HuH-7.5 (cell line): Measurements from ENCODE around the gene CDKN2AIPNL.

Experiments used
- DNase-seq: peaks from one replicate; pipeline ENCODE4 v3.0.0; 2011; ENCODE audit warnings: low spot score

CDKN2AIPNL gene, protein sequence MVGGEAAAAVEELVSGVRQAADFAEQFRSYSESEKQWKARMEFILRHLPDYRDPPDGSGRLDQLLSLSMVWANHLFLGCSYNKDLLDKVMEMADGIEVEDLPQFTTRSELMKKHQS

DNA sequence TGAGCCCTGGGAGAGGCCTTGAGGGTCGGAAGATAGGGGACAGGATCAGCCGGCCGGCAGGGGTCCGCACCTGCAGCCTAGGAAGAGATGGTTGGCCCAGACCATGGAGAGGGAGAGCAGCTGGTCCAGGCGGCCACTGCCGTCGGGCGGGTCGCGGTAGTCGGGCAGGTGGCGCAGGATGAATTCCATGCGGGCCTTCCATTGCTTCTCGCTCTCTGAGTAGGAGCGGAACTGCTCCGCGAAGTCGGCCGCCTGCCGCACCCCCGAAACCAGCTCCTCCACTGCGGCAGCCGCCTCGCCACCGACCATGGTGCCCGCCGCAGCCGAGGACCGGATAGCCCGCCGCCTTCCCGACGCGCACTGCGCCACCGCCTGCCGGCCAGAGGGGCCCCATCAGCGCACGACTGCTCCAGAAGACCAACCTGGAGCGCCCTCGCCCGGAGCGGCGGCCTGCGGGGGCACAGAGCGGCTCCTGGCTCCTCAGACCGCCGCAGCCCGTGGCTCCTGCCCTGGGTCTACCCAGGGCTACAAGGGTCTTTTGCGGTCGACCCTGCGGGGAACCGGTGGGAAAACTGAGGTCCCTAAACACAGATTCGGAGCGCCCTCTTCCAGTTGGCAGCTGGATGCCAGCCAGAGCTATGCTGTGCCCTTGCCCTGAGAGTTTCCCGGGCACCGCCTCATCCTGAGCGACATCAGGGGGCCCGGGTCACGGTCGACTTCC lies at the start of gene CDKN2AIPNL:
TSS of gene CDKN2AIPNL (minus strand) at position 336 of the 721 bp plus-strand sequence. CDS start at position 309, 27 bp downstream.
- DNase-seq = peak; percentile 78

- DNase-seq = no peak
Measured at GRCh38 chr5:134460551-134460950, 48.9 kb upstream of the CDKN2AIPNL start.

- DNase-seq = no peak
Measured at GRCh38 chr5:134459491-134459890, 47.8 kb upstream of the CDKN2AIPNL start.

GRCh38 chr5:134459010-134459403 lies 47.3 kb upstream of the CDKN2AIPNL start:
- no peak for DNase-seq

DNA sequence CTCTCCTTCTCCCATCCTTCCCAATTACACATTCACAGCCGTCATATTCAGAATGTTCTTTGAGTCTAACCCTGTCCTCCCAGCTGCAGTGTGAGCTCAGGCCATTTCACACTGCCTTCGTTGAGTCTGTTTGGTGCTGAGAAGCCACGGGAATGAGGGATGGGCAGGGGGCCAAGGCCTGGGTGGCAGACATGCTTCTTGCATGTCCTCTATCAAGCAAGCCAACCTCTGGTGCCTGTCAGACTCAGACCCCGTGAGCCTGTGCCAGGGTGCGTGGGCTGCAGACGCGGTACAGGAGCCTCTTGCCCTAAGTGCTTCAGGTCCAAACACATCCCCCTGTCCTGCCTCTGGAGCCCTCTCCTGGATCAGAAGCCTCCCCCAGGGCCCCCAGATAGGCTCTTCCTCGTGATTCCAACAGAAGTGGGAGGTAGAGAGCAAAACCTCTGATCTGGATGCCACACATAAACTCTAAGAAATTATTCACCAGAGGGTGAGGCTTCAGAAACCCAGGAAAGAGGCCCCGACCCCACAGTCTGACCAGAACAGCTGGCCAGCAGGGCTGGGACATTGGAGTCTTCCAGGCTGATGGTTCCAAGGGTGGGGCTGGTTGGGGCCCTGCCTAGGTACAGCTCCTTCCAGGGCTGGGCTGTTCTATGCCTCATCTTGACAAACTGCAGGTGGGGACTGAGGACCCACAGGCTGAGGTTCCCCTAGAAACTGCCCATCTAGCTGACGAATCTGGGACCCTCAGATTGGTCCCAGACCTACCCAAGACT lies 46.7 kb upstream of the CDKN2AIPNL start:
- no peak for DNase-seq

DNA sequence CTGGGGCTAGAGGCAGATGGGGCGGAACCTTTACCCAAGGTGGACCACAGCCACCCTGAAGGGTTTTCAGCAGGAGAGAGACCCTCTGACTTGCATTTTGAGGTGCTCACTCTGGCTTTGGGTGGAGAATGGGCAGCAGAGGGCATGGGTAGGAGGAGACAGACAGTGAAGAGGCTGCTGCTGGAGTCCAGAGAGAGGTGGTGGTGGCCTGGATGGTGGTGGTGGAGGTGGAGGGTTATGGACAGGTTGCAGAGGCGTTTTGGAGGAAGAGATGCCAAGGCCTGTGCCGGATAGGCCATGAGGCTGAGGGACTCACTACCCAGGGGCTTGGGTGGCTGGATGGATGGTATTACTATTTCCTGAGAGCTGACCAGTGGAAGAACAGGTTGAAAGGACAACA lies 46.1 kb upstream of the CDKN2AIPNL start:
- no peak for DNase-seq

- no peak for DNase-seq
Measured at GRCh38 chr5:134456825-134457224, 45.1 kb upstream of the CDKN2AIPNL start.

DNA sequence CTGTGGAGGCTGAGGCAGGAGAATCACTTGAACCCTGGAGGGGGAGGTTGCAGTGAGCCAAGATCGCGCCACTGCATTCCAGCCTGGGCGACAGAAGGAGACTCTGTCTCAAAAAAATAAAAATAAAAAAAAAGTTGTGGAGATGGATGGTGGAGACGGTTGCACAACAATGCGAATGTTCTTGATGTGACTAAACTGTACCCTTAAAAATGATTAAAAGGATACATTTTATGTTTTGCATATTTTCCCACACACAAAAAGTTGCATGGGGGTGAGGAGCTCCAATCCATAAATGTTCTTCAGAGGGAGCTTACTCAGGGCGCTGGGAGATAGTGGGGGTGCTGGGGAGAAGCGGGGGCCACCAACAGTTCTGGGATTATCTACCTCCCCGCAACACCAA lies 43.8 kb upstream of the CDKN2AIPNL start:
- no peak for DNase-seq

DNA sequence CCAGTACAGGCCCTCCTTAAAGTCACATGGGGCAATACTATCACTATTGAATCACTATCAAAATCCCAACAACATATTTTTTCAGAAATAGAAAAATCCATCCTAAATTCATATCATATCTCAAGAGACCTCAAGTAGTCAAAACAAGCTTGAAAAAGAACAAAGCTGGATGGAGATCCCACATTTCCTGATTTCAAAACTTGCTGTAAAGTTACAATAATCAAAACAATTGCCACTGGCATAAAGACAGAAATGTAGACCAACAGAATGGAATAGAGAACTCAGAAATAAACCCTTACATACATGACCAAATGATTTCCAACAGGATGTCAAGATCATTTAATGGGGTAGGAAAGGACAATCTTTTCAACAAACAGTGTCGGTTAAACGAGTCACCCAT lies 41.3 kb upstream of the CDKN2AIPNL start:
- DNase-seq = no peak

DNA sequence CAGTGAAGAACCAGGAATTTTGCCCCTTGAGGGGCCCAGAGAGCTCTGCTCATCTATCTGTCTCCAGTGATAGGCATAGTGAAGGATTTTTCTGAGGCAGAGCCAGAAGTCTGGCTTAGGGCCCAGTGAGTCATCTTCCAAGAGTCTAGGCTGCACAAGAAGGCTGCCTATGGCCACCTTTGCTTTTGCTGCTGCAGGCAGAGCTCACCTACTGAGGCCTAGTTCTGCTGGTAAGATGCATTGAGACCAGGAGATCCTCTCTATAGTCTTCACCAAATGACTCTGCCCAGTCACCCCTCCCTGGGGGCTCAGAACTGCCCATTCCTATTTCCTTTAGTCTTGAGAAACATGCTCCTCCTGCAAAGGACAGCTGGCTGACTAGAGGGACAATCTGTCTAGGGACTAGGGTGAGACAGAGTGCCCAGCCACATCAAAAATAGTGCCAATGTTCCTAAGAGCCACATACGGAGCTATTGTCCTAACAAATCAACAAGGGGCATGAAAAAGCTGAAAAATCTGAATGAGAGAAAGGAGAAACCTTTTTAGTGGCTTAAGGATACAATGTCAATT lies 40.3 kb upstream of the CDKN2AIPNL start:
- DNase-seq = no peak

GRCh38 chr5:134451225-134451935 lies 39.7 kb upstream of the CDKN2AIPNL start:
- DNase-seq = no peak

- DNase-seq = no peak
Measured at GRCh38 chr5:134450374-134450773, 38.7 kb upstream of the CDKN2AIPNL start.

GRCh38 chr5:134449167-134449566 lies 37.5 kb upstream of the CDKN2AIPNL start:
- no peak for DNase-seq

DNA sequence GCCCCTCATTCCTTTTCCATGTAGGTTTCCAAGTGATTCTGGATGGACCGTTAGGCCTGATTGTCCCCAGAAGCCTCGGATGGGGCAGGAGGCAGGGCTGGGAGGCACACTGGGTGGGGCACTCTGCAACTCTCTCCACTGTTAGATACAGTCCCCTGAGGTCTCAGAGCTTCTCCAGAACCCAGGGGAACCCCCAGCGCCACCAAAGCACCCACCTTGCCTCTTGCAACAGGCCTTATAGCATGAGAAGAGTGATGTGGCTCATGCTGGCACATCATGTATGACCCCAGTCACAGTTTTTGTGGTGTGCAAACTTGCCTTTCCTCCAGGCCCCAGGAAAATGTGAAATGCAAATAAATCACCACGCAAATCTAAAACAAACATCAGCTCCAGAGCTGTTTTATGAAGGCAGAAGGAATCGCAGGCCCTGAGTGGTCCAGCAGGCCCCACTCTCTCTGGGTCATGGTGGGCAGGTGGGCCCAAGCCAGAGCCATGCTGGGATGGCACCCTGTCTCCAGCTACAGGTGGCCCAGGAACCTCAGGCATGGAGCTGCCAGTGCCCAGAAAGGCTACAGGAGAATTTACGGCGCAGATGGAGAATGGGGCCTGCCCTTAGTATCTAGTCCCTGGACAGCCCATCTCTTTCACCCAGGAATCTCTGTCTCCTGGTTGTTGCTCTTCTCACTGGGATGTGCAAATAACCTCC lies 36.3 kb upstream of the CDKN2AIPNL start:
- DNase-seq = no peak

GRCh38 chr5:134446938-134447337 lies 35.3 kb upstream of the CDKN2AIPNL start:
- DNase-seq = no peak

DNA sequence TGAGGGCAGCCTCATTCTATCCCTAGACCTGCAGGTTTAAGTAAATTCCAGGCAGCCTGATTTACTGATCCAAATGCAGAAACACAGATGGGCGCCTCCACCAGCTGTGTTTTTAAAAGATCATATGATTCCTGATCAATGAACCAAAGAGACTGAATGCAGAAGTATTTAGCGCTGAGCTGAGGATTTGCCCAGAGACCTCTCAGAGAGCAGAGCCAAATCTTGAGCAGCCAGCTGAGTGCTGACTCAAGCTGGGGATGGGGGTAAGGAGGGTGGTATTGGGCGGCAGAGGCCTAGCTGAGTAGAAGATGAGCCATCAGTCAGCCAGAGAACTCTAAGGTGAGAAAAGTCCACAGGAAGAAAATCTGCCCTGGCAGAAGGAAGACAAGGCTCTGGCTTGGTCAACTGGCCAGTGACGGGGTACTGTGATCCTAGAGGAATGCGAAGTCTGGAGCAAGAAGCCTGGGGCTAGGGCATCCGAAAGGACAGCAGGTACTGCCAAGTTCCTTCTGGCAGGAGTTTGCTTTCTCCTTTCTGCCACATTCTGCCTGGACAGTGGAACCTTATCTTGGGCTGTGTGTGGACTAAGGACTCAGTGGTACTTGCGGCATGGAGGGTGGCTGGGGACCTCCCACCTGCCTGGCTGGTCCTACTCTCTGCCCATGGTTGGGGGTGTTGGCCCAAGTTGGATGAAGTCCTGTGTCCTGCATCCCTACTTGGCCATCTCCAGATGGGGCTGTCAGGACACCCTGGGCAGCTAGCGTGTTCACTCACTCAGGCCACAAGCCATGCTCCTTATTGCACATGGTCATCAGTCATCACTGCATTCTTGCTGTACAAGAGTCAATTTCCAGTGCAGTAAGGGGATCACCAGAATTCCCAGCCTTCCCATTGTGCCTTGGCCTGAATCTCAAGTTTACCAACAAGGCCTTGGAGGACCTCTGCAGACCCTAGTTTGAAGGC lies 34.5 kb upstream of the CDKN2AIPNL start:
- no peak for DNase-seq

DNA sequence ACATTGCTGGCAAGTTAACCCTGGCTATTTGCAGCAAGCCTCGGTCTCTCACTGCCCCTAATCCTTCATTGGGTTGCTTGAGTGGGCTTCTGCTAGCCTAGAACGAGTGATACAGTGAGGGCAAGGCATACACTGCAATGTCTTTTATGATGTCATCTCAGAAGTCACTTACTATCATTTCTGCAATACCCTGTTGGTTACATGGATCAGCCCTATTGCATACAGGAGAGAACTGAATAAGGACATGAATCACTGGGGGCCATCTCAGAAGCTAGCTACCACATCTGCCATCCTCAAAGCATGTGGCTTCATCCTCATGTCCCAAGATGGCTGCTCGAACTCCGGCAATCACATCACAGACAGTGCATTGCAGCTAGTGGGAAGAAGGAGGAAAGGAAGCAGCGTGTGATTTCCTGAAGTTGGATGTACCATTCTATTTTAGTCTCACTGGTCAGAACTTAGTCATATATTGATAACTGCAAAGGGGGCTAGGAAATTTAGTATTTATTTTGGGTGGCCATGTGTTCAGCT lies 33.3 kb upstream of the CDKN2AIPNL start:
- DNase-seq = no peak

DNA sequence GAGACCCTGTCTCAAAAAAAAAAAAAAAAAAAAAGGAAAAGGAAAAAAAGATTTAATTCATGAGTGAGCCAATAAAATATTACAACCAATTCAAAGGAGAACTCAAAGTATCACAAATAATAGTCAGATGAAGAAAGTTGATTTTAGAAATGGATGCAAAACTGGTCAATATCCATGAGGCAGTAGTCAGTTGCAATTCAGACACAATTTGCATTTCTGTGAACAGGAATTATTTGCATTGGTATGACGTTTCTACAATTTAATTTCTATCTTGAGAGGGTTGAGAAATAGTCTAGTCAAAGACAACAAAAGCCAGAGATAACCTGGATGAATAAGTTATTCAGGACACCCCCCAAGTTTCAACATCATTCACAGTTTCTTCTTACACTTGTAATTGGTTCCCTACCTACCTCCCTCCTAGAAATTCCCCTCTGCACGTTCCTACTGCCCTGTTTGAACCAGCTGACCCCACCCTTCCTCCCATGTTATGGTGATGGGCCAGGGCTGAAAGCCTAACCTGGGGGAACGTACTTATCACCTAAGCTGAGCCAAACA lies 28.6 kb upstream of the CDKN2AIPNL start:
- no peak for DNase-seq

- no peak for DNase-seq
Measured at GRCh38 chr5:134439210-134439654, 27.6 kb upstream of the CDKN2AIPNL start.

DNA sequence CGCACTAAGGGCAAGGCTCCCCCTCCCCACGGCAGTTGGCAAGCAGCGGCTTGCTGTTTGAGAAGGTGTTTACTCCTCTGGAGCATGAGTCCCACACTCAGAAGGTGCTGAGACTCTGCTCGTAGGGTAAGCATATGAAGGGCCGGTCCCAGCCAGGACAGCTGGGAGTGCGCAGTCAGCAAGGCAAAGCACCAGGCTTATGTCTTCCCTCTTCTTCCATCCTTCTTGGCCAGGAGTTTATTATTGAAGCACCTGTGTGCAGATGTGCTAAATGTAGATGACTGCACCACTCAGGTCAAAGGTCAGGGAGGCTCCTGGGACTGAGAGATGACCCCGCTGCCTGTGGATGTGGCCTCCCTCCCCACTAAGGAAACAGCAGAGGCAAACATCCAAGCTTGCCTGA lies 27.0 kb upstream of the CDKN2AIPNL start:
- DNase-seq = no peak
